Natural killer cell (primary cell): ENCODE measurements around the gene GPR18. TPM values are rescaled to one million over a fixed set of nuclear protein-coding genes. Genes with fewer than 3 reads are reported as not detected.
A peak's percentile ranks its signal among the peaks of the same experiment; 100 is the strongest.

Experiments used
- ATAC-seq, 3 donors: fragments of 150-1000 bp in 2 of 3; fragments of 200-7000 bp in 1 of 3; cut with Tn5 transposase; 1 replicate in 1 of 3; 2 replicates in 2 of 3; pipeline ENCODE4 v1.10.0; 2021; ENCODE audit warnings: mild to moderate bottlenecking in 2 of 3, moderate library complexity in 2 of 3
- DNase-seq, 2 donors: peaks; one replicate each; pipeline versions ENCODE4 v3.0.0 to v3.0.0-alpha.2; 2013 to 2021; ENCODE audit warnings: mixed read lengths in 1 of 2
- H3K27ac ChIP-seq: one replicate; pipeline ENCODE4 v1.5.1; 2013; ENCODE audit warnings: mild to moderate bottlenecking, low read length
- H3K27me3 ChIP-seq: one replicate; pipeline ENCODE4 v1.6.1; 2013; ENCODE audit warnings: low read length; ENCODE audit not compliant: control insufficient read depth, insufficient read depth
- H3K36me3 ChIP-seq: one replicate; pipeline ENCODE4 v1.6.1; 2013; ENCODE audit warnings: low read length; ENCODE audit not compliant: control insufficient read depth, insufficient read depth
- H3K4me1 ChIP-seq: one replicate; pipeline ENCODE4 v1.6.1; 2013; ENCODE audit warnings: low read length; ENCODE audit not compliant: control insufficient read depth, insufficient read depth
- H3K4me3 ChIP-seq: one replicate; pipeline ENCODE4 v1.5.1; 2013; ENCODE audit warnings: low read length
- H3K9me3 ChIP-seq: one replicate; pipeline ENCODE4 v1.6.1; 2013; ENCODE audit warnings: low read length; ENCODE audit not compliant: control insufficient read depth, insufficient read depth
- H3K27ac Mint-ChIP-seq, 2 donors: one replicate each; pipeline ENCODE4 v1.8.0; 2022; ENCODE audit warnings: mild to moderate bottlenecking in 2 of 2, mixed read lengths in 2 of 2, moderate library complexity in 1 of 2
- H3K27me3 Mint-ChIP-seq, 2 donors: one replicate each; pipeline ENCODE4 v1.8.0; 2022; ENCODE audit warnings: low read depth in 2 of 2, mixed read lengths in 2 of 2
- H3K36me3 Mint-ChIP-seq: one replicate; pipeline ENCODE4 v1.8.0; 2022; ENCODE audit warnings: mixed read lengths
- H3K4me1 Mint-ChIP-seq, 2 donors: one replicate each; pipeline ENCODE4 v1.8.0; 2022; ENCODE audit warnings: mixed read lengths in 2 of 2
- H3K4me3 Mint-ChIP-seq: one replicate; pipeline ENCODE4 v1.8.0; 2022; ENCODE audit warnings: mild to moderate bottlenecking, moderate library complexity, mixed read lengths
- H3K9me3 Mint-ChIP-seq, 2 donors: one replicate each; pipeline ENCODE4 v1.8.0; 2022; ENCODE audit warnings: mixed read lengths in 2 of 2
- CTCF ChIP-seq: fragments of 200-600 bp; IDR thresholded peaks from one replicate; pipeline ENCODE4 v1.8.0; 2022; ENCODE audit warnings: antibody characterized with exemption
- WGBS: methylation state at CpG from one replicate; pipeline ENCODE4 v1.1.7; 2013; ENCODE audit warnings: missing lambda C conversion rate; ENCODE audit not compliant: insufficient coverage; 5-methylcytosine and 5-hydroxymethylcytosine counted together
- intact Hi-C: fragments of 100-400 bp; cut with micrococcal nuclease; formaldehyde crosslinking; loops from one replicate; pipeline ENCODE4 v1.14.2; 2022
- total RNA-seq, 4 donors: library from RNA; stranded (reverse); fragments of 120-200 nt in 1 of 4; gene quantifications; one replicate each; pipeline versions ENCODE4 v1.2.3 to v1.2.4, GENCODE V29; 2013 to 2022

The GPR18 gene
- total RNA-seq, 3 donors from 2014 or later (not counting 1 experiment from before 2014, with no cell fraction given): 11.4 to 41.7 (median 25.5) TPM

- ATAC-seq: no peak
- H3K27ac Mint-ChIP-seq: peak overlapping the region; percentile 83 to 89
- H3K4me3 Mint-ChIP-seq: peak overlapping the region; percentile 86
- H3K27me3 Mint-ChIP-seq: no peaks in the 10 kb centered on the region
- H3K9me3 Mint-ChIP-seq: no peaks in the 10 kb centered on the region
- H3K9me3 ChIP-seq: no peaks in the 10 kb centered on the region
- DNase-seq: no peak
- intact Hi-C loops: loop anchor here (2.0 to 5.0 kb wide), 2 partner anchors 138 to 214 kb away; no protein-coding TSS in a partner anchor
- no peaks in the 10 kb centered on the region for H3K27me3 ChIP-seq
- H3K27ac ChIP-seq: peak overlapping the region; percentile 74
- no peaks in the 10 kb centered on the region for H3K36me3 ChIP-seq
- no peak overlapping the region for H3K4me3 ChIP-seq
- H3K4me1 ChIP-seq: peaks cover 64% of the 10 kb centered on the region
- peaks cover 82 to 83% of the 10 kb centered on the region in 2 donors for H3K4me1 Mint-ChIP-seq
- WGBS: 41% methylated on average over 6 of the region's 6 CpGs
- H3K36me3 Mint-ChIP-seq: no peaks in the 10 kb centered on the region
- no peak for TF ChIP-seq CTCF
Measured at GRCh38 chr13:99218545-99218944, 39.6 kb downstream of the GPR18 start.

- Mint-ChIP-seq H3K27me3 (no peaks in the 10 kb centered on the region), H3K27ac (peak overlapping the region; percentile 83 to 89), H3K36me3 (no peaks in the 10 kb centered on the region), H3K4me3 (peak overlapping the region; percentile 86), H3K9me3 (no peaks in the 10 kb centered on the region), H3K4me1 (peaks cover 78 to 79% of the 10 kb centered on the region in 2 donors)
- peak overlapping the region; percentile 74 for H3K27ac ChIP-seq
- DNase-seq: peak in 1 of 2 donors; percentile 26
- H3K4me3 ChIP-seq: no peak overlapping the region
- H3K9me3 ChIP-seq: no peaks in the 10 kb centered on the region
- peaks cover 64% of the 10 kb centered on the region for H3K4me1 ChIP-seq
- intact Hi-C loops: loop anchor here (2.0 to 5.0 kb wide), 2 partner anchors 139 to 214 kb away; no protein-coding TSS in a partner anchor
- no peak for ATAC-seq
- no peak for TF ChIP-seq CTCF
- no peaks in the 10 kb centered on the region for H3K27me3 ChIP-seq
- no peaks in the 10 kb centered on the region for H3K36me3 ChIP-seq
Measured at GRCh38 chr13:99218126-99218525, 40.1 kb downstream of the GPR18 start.

- H3K4me3 ChIP-seq: peak overlapping the region; percentile 5
- peak; percentile 32 to 56 for DNase-seq
- TF ChIP-seq CTCF: no peak
- H3K4me1 Mint-ChIP-seq: peaks cover 73% of the 10 kb centered on the region in 2 donors
- intact Hi-C loops: loop anchor here (2.0 to 5.0 kb wide), 2 partner anchors 139 to 215 kb away; no protein-coding TSS in a partner anchor
- no peaks in the 10 kb centered on the region for H3K9me3 Mint-ChIP-seq
- H3K27ac ChIP-seq: peak overlapping the region; percentile 74
- peaks cover 64% of the 10 kb centered on the region for H3K4me1 ChIP-seq
- H3K36me3 ChIP-seq: no peaks in the 10 kb centered on the region
- H3K27me3 Mint-ChIP-seq: no peaks in the 10 kb centered on the region
- 9% methylated on average over 19 of the region's 20 CpGs for WGBS
- no peaks in the 10 kb centered on the region for H3K27me3 ChIP-seq
- peak overlapping the region; percentile 86 for H3K4me3 Mint-ChIP-seq
- ATAC-seq: peak; percentile 22 to 36 (median 32)
- no peaks in the 10 kb centered on the region for H3K36me3 Mint-ChIP-seq
- H3K27ac Mint-ChIP-seq: peak overlapping the region; percentile 83 to 89
- no peaks in the 10 kb centered on the region for H3K9me3 ChIP-seq
Measured at GRCh38 chr13:99217461-99218110, 40.6 kb downstream of the GPR18 start.
